HepG2 (cell line): ENCODE data around the gene PLCD4. TPM values are rescaled to one million over a fixed set of nuclear protein-coding genes. Genes with fewer than 3 reads are reported as not detected.

ENCODE experiments used
- CBX1 ChIP-seq: IDR thresholded peaks from one replicate; pipeline ENCODE4 v1.6.1; 2016; ENCODE audit warnings: antibody characterized with exemption, low read depth
- CSRNP2 ChIP-seq: sonication (generic); formaldehyde crosslinking; conservative IDR thresholded peaks from 2 replicates; pipeline ENCODE4 v1.8.0; 2022; ENCODE audit warnings: low read depth, missing genetic modification reagents
- DPF2 ChIP-seq: sonication (generic); formaldehyde crosslinking; IDR thresholded peaks from 2 replicates; pipeline ENCODE4 v1.4.0; 2020; ENCODE audit warnings: mild to moderate bottlenecking, low read depth, missing genetic modification reagents, borderline replicate concordance
- ISL2 ChIP-seq: sonication (generic); formaldehyde crosslinking; IDR thresholded peaks from 2 replicates; pipeline ENCODE4 v1.5.0; 2020; ENCODE audit warnings: missing genetic modification reagents
- KIAA2018 ChIP-seq: sonication (generic); formaldehyde crosslinking; IDR thresholded peaks from 2 replicates; pipeline ENCODE4 v1.5.0; 2020; ENCODE audit warnings: mild to moderate bottlenecking, missing genetic modification reagents, borderline replicate concordance
- MED8 ChIP-seq: sonication (generic); formaldehyde crosslinking; IDR thresholded peaks from 2 replicates; pipeline ENCODE4 v1.8.1; 2023; ENCODE audit warnings: mild to moderate bottlenecking, missing genetic modification reagents; ENCODE audit not compliant: insufficient replicate concordance
- MXD4 ChIP-seq: IDR thresholded peaks from 2 replicates; pipeline ENCODE4 v1.6.1; 2016; ENCODE audit warnings: mild to moderate bottlenecking, missing biosample characterization, missing genetic modification reagents
- MXI1 ChIP-seq: IDR thresholded peaks from 3 replicates; pipeline ENCODE4 v1.6.1; 2012; ENCODE audit warnings: low read depth, low read length, inconsistent platforms, borderline replicate concordance
- NFE2L1 ChIP-seq: sonication (generic); formaldehyde crosslinking; IDR thresholded peaks from 2 replicates; pipeline ENCODE4 v1.4.0; 2020; ENCODE audit warnings: missing genetic modification reagents, mild to moderate bottlenecking, borderline replicate concordance
- PHF21A ChIP-seq: sonication (generic); formaldehyde crosslinking; IDR thresholded peaks from 2 replicates; pipeline ENCODE4 v1.5.0; 2020; ENCODE audit warnings: mild to moderate bottlenecking, missing genetic modification reagents
- RNF219 ChIP-seq: sonication (generic); formaldehyde crosslinking; IDR thresholded peaks from 2 replicates; pipeline ENCODE4 v1.5.0; 2020; ENCODE audit warnings: mild to moderate bottlenecking, missing genetic modification reagents
- SRY ChIP-seq: sonication (generic); formaldehyde crosslinking; IDR thresholded peaks from 2 replicates; pipeline ENCODE4 v1.8.0; 2022; ENCODE audit warnings: mild to moderate bottlenecking, missing genetic modification reagents
- ZBTB42 ChIP-seq: sonication (generic); formaldehyde crosslinking; IDR thresholded peaks from 2 replicates; pipeline ENCODE4 v1.5.0; 2020; ENCODE audit warnings: mild to moderate bottlenecking, missing genetic modification reagents
- ZBTB43 ChIP-seq: sonication (generic); formaldehyde crosslinking; conservative IDR thresholded peaks from 2 replicates; pipeline ENCODE4 v1.4.0; 2020; ENCODE audit warnings: missing genetic modification reagents
- ZFX ChIP-seq: sonication (generic); formaldehyde crosslinking; IDR thresholded peaks from 2 replicates; pipeline ENCODE4 v1.4.0; 2020; ENCODE audit warnings: mild to moderate bottlenecking, low read depth, missing genetic modification reagents, moderate library complexity
- ZNF333 ChIP-seq: sonication (generic); formaldehyde crosslinking; IDR thresholded peaks from 2 replicates; pipeline ENCODE4 v1.4.0; 2020; ENCODE audit warnings: mild to moderate bottlenecking, missing genetic modification reagents, borderline replicate concordance
- ZNF558 ChIP-seq: sonication (generic); formaldehyde crosslinking; IDR thresholded peaks from 2 replicates; pipeline ENCODE4 v1.9.0; 2022; ENCODE audit warnings: mild to moderate bottlenecking, missing genetic modification reagents, borderline replicate concordance
- polyA plus RNA-seq, 8 experiments: library from polyadenylated mRNA; depleted of rRNA in 3 of 8; stranded (reverse) in 7 of 8; unstranded in 1 of 8; fragments of >200 nt; fragmentation: Illumina TruSeq in 4 of 8; extraction: Trizol in 4 of 8; gene quantifications; 2 replicates each; pipeline versions ENCODE4 v1.2.1 to v1.2.3, GENCODE V29; 2011 to 2016; ENCODE audit warnings: low read depth in 4 of 8, missing spikeins in 1 of 8, mixed read lengths in 1 of 8; ENCODE audit not compliant: insufficient read depth in 1 of 8
- total RNA-seq, 5 experiments: library from RNA; depleted of rRNA; stranded (reverse); fragments of >200 nt; fragmentation: Illumina TruSeq; extraction: Trizol; gene quantifications; 2 replicates each; pipeline ENCODE4 v1.2.3, GENCODE V29; 2016; ENCODE audit warnings: low read depth in 1 of 5

PLCD4 gene
- total and polyA plus RNA-seq, 2 of the 13 experiments (the other 11 are each of a cell fraction or from before 2014, with no cell fraction given) = 0.26 TPM; not detected in 1

GRCh38 chr2:218569038-218569431 is 38.7 kb upstream of the PLCD4 start (continued):
- TF ChIP-seq PHF21A (CRISPR knock-in tag) (no peak), ZBTB43 (CRISPR knock-in tag) (peak; percentile 52; the same call in 1 of the 2 replicates), CSRNP2 (CRISPR knock-in tag) (no peak), ZNF558 (CRISPR knock-in tag) (no peak), ZBTB42 (CRISPR knock-in tag) (no peak; the same call in 1 of the 2 replicates), ZNF333 (0 out of 2 replicates have a peak, but pooled peaks have one; percentile 3), MXD4 (CRISPR knock-in tag) (no peak), ZFX (CRISPR knock-in tag) (peak; percentile 71), SRY (CRISPR knock-in tag) (no peak), MXI1 (peak; percentile 48; the same call in 1 of the 3 replicates), RNF219 (CRISPR knock-in tag) (peak; percentile 96; the same call in 1 of the 2 replicates), CBX1 (no peak), DPF2 (CRISPR knock-in tag) (no peak), KIAA2018 (no peak), MED8 (CRISPR knock-in tag) (no peak), NFE2L1 (CRISPR knock-in tag) (0 out of 2 replicates have a peak, but pooled peaks have one; percentile 34), ISL2 (CRISPR knock-in tag) (peak; percentile 11; the same call in 1 of the 2 replicates)
